IMR-90 (cell line): ENCODE measurements around the gene HMCN1.

Experiments
- BHLHE40 ChIP-seq: fragments of 150-350 bp; IDR thresholded peaks from 2 replicates; pipeline ENCODE4 v1.6.1; 2016; ENCODE audit warnings: mild to moderate bottlenecking, low read depth, low read length
- CEBPB ChIP-seq: IDR thresholded peaks from 2 replicates; pipeline ENCODE4 v1.6.1; 2012; ENCODE audit warnings: low read depth, low read length, improper control_type of control experiment
- MAFK ChIP-seq: IDR thresholded peaks from 2 replicates; pipeline ENCODE4 v1.6.1; 2012; ENCODE audit warnings: low read depth, low read length, improper control_type of control experiment
- POLR2A ChIP-seq: IDR thresholded peaks from 2 replicates; pipeline ENCODE4 v1.6.1; 2012; ENCODE audit warnings: mild to moderate bottlenecking, low read depth, low read length
- RAD21 ChIP-seq: IDR thresholded peaks from 2 replicates; pipeline ENCODE4 v1.6.1; 2012; ENCODE audit warnings: low read length, improper control_type of control experiment
- SMC3 ChIP-seq: fragments of 150-350 bp; IDR thresholded peaks from 2 replicates; pipeline ENCODE4 v1.6.1; 2016; ENCODE audit warnings: low read depth, mild to moderate bottlenecking, antibody characterized with exemption, low read length, moderate library complexity
- TF ChIP-seq, protein P1 (sequence below): conservative IDR thresholded peaks from 2 replicates; pipeline ENCODE4 v1.5.1; 2012; ENCODE audit warnings: mild to moderate bottlenecking, low read depth, low read length, improper control_type of control experiment

- TF ChIP-seq, protein P1, sequence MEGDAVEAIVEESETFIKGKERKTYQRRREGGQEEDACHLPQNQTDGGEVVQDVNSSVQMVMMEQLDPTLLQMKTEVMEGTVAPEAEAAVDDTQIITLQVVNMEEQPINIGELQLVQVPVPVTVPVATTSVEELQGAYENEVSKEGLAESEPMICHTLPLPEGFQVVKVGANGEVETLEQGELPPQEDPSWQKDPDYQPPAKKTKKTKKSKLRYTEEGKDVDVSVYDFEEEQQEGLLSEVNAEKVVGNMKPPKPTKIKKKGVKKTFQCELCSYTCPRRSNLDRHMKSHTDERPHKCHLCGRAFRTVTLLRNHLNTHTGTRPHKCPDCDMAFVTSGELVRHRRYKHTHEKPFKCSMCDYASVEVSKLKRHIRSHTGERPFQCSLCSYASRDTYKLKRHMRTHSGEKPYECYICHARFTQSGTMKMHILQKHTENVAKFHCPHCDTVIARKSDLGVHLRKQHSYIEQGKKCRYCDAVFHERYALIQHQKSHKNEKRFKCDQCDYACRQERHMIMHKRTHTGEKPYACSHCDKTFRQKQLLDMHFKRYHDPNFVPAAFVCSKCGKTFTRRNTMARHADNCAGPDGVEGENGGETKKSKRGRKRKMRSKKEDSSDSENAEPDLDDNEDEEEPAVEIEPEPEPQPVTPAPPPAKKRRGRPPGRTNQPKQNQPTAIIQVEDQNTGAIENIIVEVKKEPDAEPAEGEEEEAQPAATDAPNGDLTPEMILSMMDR, result no peak
- TF ChIP-seq POLR2A, result no peak
- no peak for TF ChIP-seq RAD21
- TF ChIP-seq BHLHE40, result no peak
- no peak for TF ChIP-seq SMC3
- TF ChIP-seq MAFK, result no peak
- TF ChIP-seq CEBPB, result no peak
Observed at GRCh38 chr1:186193224-186193623, 459.0 kb downstream of the HMCN1 start.
